Measurements from ENCODE around the gene U2AF1L4.

GRCh38 chr19:35754370-35755130 lies 9.3 kb upstream of the U2AF1L4 start:
- TF ChIP-seq CTCF (IDR thresholded peaks at IDR 0.05; ENCODE audit: low read depth, low read length) (no peak), EZH2phosphoT487 (IDR thresholded peaks at IDR 0.05; ENCODE audit: low read depth) (no peak)

Measured in OCI-LY3 (cell line).